Hepatocyte (in vitro differentiated cells): ENCODE results near the gene CCDC91. TPM values are rescaled to one million over a fixed set of nuclear protein-coding genes. Genes with fewer than 3 reads are reported as not detected.
A peak's percentile ranks its signal among the peaks of the same experiment; 100 is the strongest.

Experiments
- DNase-seq: peaks from one replicate; pipeline ENCODE4 v3.0.0-alpha.2; 2016; ENCODE audit warnings: low spot score
- H2AFZ ChIP-seq: fragments of 200-600 bp; sonication (generic); 2 replicates; pipeline ENCODE4 v1.6.0; 2016; ENCODE audit warnings: antibody characterized with exemption, mild to moderate bottlenecking
- H3K27ac ChIP-seq: fragments of 200-600 bp; sonication (generic); 2 replicates; pipeline ENCODE4 v1.5.1; 2016; ENCODE audit warnings: mild to moderate bottlenecking
- H3K27me3 ChIP-seq: fragments of 200-600 bp; sonication (generic); 2 replicates; pipeline ENCODE4 v1.6.1; 2016
- H3K36me3 ChIP-seq: fragments of 200-600 bp; sonication (generic); replicated peaks from 2 replicates; pipeline ENCODE4 v1.5.1; 2016; ENCODE audit warnings: low read depth; ENCODE audit not compliant: insufficient read depth
- H3K4me1 ChIP-seq: fragments of 200-600 bp; sonication (generic); 2 replicates; pipeline ENCODE4 v1.5.1; 2016; ENCODE audit warnings: mild to moderate bottlenecking, moderate library complexity; ENCODE audit not compliant: insufficient read depth
- H3K4me2 ChIP-seq: fragments of 200-600 bp; sonication (generic); 2 replicates; pipeline ENCODE4 v1.6.0; 2016
- H3K4me3 ChIP-seq: fragments of 200-600 bp; sonication (generic); 2 replicates; pipeline ENCODE4 v1.5.1; 2016; ENCODE audit warnings: mild to moderate bottlenecking
- H3K79me2 ChIP-seq: fragments of 200-600 bp; sonication (generic); 2 replicates; pipeline ENCODE4 v1.6.0; 2017; ENCODE audit warnings: mild to moderate bottlenecking
- H3K9me2 ChIP-seq: fragments of 200-600 bp; sonication (generic); replicated peaks from 2 replicates; pipeline ENCODE4 v1.6.0; 2017; ENCODE audit warnings: mild to moderate bottlenecking; ENCODE audit not compliant: insufficient read depth
- H3K9me3 ChIP-seq: fragments of 200-600 bp; sonication (generic); 2 replicates; pipeline ENCODE4 v1.5.1; 2016; ENCODE audit warnings: low read depth, mild to moderate bottlenecking
- H4K20me1 ChIP-seq: fragments of 200-600 bp; sonication (generic); 2 replicates; pipeline ENCODE4 v1.6.0; 2016; ENCODE audit warnings: mild to moderate bottlenecking; ENCODE audit not compliant: insufficient read depth, poor library complexity, severe bottlenecking
- EZH2 ChIP-seq: fragments of 200-600 bp; sonication (generic); IDR thresholded peaks from 2 replicates; pipeline ENCODE4 v1.6.1; 2016; ENCODE audit warnings: antibody characterized with exemption, mild to moderate bottlenecking, borderline replicate concordance
- EZH2phosphoT487 ChIP-seq: fragments of 200-600 bp; sonication (generic); IDR thresholded peaks from one replicate; pipeline ENCODE4 v1.6.1; 2018; ENCODE audit warnings: antibody characterized with exemption, mild to moderate bottlenecking, low read depth, moderate library complexity; ENCODE audit not compliant: unreplicated experiment, severe bottlenecking
- WGBS: methylation state at CpG from one replicate; pipeline ENCODE4 v1.1.6; 2016; ENCODE audit warnings: low lambda C conversion rate; ENCODE audit errors: missing lambda C conversion rate; 5-methylcytosine and 5-hydroxymethylcytosine counted together
- polyA plus RNA-seq: library from polyadenylated mRNA; unstranded; fragments of >200 nt; fragmentation: Nextera tagmentation; extraction: Ambion mirVana; gene quantifications from 2 replicates; pipeline ENCODE4 v1.2.1, GENCODE V29; 2016
- small RNA-seq: library from RNA; depleted of rRNA; stranded (forward); fragments of <200 nt; gene quantifications from one replicate; pipeline ENCODE3, GENCODE V24; 2014
- total RNA-seq: library from RNA; depleted of rRNA; stranded (reverse); fragments of >200 nt; gene quantifications from 2 replicates; pipeline ENCODE4 v1.2.3, GENCODE V29; 2014
- TF ChIP-seq, protein P1 (sequence below): fragments of 200-600 bp; sonication (generic); IDR thresholded peaks from 2 replicates; pipeline ENCODE4 v1.5.1; 2016; ENCODE audit warnings: antibody characterized with exemption, mild to moderate bottlenecking; ENCODE audit not compliant: poor library complexity

The CCDC91 gene
- total and polyA plus RNA-seq, 2 experiments from 2014 or later, result 14.2 to 15.1 TPM

DNA sequence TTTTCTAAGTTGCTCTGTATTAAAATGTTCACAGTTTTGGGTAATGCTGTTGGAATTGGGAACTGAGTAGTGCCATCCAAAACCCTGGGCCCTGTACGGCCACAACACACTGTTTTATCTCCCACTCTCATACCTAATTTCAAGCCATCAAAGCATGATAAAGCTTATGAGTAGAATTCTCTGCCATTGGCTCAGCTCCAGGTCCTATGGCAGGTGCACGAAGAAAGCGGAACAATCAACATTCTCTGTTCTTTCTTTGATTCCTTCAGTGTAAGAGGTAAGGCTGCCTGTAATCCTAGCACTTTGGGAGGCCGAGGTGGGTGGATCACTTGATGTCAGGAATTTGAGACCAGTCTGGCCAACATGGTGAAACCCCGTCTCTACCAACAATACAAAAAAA lies 394.9 kb downstream of the CCDC91 start:
- no peak overlapping the region for H3K4me3 ChIP-seq
- 94% methylated on average over 5 of the region's 5 CpGs for WGBS
- H3K4me1 ChIP-seq, result no peaks in the 10 kb centered on the region
- H4K20me1 ChIP-seq, result no peaks in the 10 kb centered on the region
- no peak overlapping the region for H2AFZ ChIP-seq
- no peaks in the 10 kb centered on the region for H3K79me2 ChIP-seq
- H3K9me2 ChIP-seq, result no peaks in the 10 kb centered on the region
- TF ChIP-seq, protein P1, sequence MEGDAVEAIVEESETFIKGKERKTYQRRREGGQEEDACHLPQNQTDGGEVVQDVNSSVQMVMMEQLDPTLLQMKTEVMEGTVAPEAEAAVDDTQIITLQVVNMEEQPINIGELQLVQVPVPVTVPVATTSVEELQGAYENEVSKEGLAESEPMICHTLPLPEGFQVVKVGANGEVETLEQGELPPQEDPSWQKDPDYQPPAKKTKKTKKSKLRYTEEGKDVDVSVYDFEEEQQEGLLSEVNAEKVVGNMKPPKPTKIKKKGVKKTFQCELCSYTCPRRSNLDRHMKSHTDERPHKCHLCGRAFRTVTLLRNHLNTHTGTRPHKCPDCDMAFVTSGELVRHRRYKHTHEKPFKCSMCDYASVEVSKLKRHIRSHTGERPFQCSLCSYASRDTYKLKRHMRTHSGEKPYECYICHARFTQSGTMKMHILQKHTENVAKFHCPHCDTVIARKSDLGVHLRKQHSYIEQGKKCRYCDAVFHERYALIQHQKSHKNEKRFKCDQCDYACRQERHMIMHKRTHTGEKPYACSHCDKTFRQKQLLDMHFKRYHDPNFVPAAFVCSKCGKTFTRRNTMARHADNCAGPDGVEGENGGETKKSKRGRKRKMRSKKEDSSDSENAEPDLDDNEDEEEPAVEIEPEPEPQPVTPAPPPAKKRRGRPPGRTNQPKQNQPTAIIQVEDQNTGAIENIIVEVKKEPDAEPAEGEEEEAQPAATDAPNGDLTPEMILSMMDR, result no peak
- TF ChIP-seq EZH2 (no peak), EZH2phosphoT487 (no peak)
- no peak for DNase-seq
- no peak overlapping the region for H3K4me2 ChIP-seq
- no peaks in the 10 kb centered on the region for H3K27me3 ChIP-seq
- H3K9me3 ChIP-seq, result no peaks in the 10 kb centered on the region
- H3K36me3 ChIP-seq, result no peaks in the 10 kb centered on the region
- no peak overlapping the region for H3K27ac ChIP-seq

DNA sequence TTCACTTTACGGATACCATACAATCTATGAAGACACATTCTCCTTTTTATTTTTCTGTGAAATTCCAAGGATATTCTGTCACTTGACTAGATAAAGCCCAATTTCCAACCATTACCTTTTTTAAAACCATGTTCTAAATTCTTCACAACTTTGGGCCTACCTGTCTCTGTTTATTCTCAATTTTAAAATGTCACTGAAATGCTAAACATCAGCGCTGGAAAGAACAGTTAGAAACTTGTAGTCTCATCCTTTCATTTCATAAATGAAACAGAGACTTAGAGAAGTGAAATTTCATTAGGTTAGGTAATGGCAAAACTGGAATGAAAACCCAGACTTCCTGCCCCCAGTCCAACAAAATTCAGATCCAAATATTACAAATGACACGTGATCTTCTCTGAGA lies 396.2 kb downstream of the CCDC91 start:
- Histone ChIP-seq H3K9me3 (no peaks in the 10 kb centered on the region), H3K27ac (no peak overlapping the region), H3K36me3 (no peaks in the 10 kb centered on the region), H3K4me1 (no peaks in the 10 kb centered on the region), H3K4me2 (no peak overlapping the region), H3K79me2 (no peaks in the 10 kb centered on the region), H4K20me1 (no peaks in the 10 kb centered on the region), H3K9me2 (no peaks in the 10 kb centered on the region), H3K27me3 (no peaks in the 10 kb centered on the region), H2AFZ (no peak overlapping the region), H3K4me3 (no peak overlapping the region)
- no peak for DNase-seq
- TF ChIP-seq EZH2phosphoT487, result no peak
- WGBS, result 88% methylated on average over 3 of the region's 3 CpGs

DNA sequence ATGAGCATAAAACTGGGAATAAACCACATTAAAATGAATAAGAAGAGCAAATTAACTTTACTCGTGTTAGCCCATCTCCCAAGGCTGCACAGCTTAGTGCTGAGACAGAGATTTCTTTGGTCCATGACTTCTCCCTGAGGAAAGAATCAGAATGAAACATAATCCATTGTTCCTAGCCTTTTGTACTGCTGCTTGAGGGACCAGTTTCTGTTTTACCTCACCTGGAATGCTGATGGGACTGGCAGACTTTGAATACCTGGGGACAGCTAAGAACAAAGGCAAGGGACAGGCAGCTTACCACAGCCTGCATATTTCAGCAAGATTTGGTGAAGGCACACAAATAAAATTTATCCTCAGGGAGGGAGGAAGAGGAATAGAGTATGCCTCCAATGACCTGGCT lies 401.6 kb downstream of the CCDC91 start:
- Histone ChIP-seq H3K4me1 (no peaks in the 10 kb centered on the region), H4K20me1 (no peaks in the 10 kb centered on the region), H3K4me3 (no peak overlapping the region), H3K4me2 (no peak overlapping the region), H3K36me3 (no peaks in the 10 kb centered on the region), H3K27me3 (no peaks in the 10 kb centered on the region), H3K27ac (no peak overlapping the region), H2AFZ (no peak overlapping the region), H3K9me2 (no peaks in the 10 kb centered on the region), H3K79me2 (no peaks in the 10 kb centered on the region), H3K9me3 (no peaks in the 10 kb centered on the region)
- no peak for DNase-seq
- 88% methylated on average over 1 of the region's 1 CpG for WGBS
- TF ChIP-seq EZH2 (no peak), EZH2phosphoT487 (no peak)
- TF ChIP-seq, protein P1, result no peak

Small RNA genes within 50 kb of the gene (small RNA-seq; reads per million reads assigned to genes)
- gene RNA5SP355 (1.3 reads per million, percentile 78 among the genes with 10 or more reads in this experiment), gene RNU4-54P (not detected)

Other genes with a start within 250 kb of the CCDC91 start
- 1.8 and 4.5 TPM in 2 replicates for gene PTHLH, start 217.7 kb upstream of the CCDC91 start, total RNA-seq
- 2.7 and 3.1 TPM in 2 replicates for gene PTHLH, start 217.7 kb upstream of the CCDC91 start, polyA plus RNA-seq